RCC 7860 (cell line): Measurements from ENCODE around the gene RNASEH2C.
A peak's percentile ranks its signal among the peaks of the same experiment; 100 is the strongest.
"Not testable (repeated sequence)": the region's sequence is repeated elsewhere in the genome, so short reads cannot be mapped to it uniquely, and the experiment has no call there.

Experiments used
- DNase-seq: peaks from one replicate; pipeline ENCODE4 v3.0.0-alpha.2; 2015; ENCODE audit warnings: low spot score
- FAIRE-seq: peaks from 2 replicates; lab custom pipeline; 2012; peaks lifted over from hg19 to GRCh38; lab: Jason Lieb, UNC

Gene RNASEH2C

GRCh38 chr11:65718531-65718930 lies 2.1 kb downstream of the RNASEH2C start:
- FAIRE-seq (no peak), DNase-seq (no peak)

- FAIRE-seq, result no peak
Measured at GRCh38 chr11:65717906-65718305, 2.7 kb downstream of the RNASEH2C start.

GRCh38 chr11:65716774-65717405 lies 3.7 kb downstream of the RNASEH2C start:
- no peak for FAIRE-seq
- no peak for DNase-seq

More at GRCh38 chr11:65717906-65718305, 2.7 kb downstream of the RNASEH2C start:
- DNase-seq, result no peak

- DNase-seq (no peak), FAIRE-seq (no peak)
Measured at GRCh38 chr11:65716302-65716701, 4.3 kb downstream of the RNASEH2C start.

- FAIRE-seq, result no peak
Measured at GRCh38 chr11:65714433-65714832, 6.2 kb downstream of the RNASEH2C start.

GRCh38 chr11:65713212-65713969 lies 7.2 kb downstream of the RNASEH2C start:
- no peak for DNase-seq
- no peak for FAIRE-seq

More at GRCh38 chr11:65714433-65714832, 6.2 kb downstream of the RNASEH2C start:
- no peak for DNase-seq

- DNase-seq (no peak), FAIRE-seq (no peak)
Measured at GRCh38 chr11:65712633-65713076, 7.9 kb downstream of the RNASEH2C start.

GRCh38 chr11:65711785-65712632 lies 8.6 kb downstream of the RNASEH2C start, which contains the start of gene KAT5:
Gene KAT5 (plus strand): TSS chr11:65712252. CDS start chr11:65712268, 16 bp downstream.
- DNase-seq (peak; percentile 93), FAIRE-seq (peak; percentile 76)

GRCh38 chr11:65710421-65710820 lies 10.2 kb downstream of the RNASEH2C start:
- DNase-seq (no peak), FAIRE-seq (no peak)

- no peak for FAIRE-seq
- no peak for DNase-seq
Measured at GRCh38 chr11:65709661-65710060, 10.9 kb downstream of the RNASEH2C start.

- FAIRE-seq, result no peak
Measured at GRCh38 chr11:65708451-65708850, 12.1 kb downstream of the RNASEH2C start.

GRCh38 chr11:65707002-65707401 lies 13.6 kb downstream of the RNASEH2C start:
- not testable (repeated sequence) for FAIRE-seq, DNase-seq

More at GRCh38 chr11:65708451-65708850, 12.1 kb downstream of the RNASEH2C start:
- DNase-seq, result no peak

GRCh38 chr11:65706303-65706763 lies 14.3 kb downstream of the RNASEH2C start:
- not testable (repeated sequence) for DNase-seq
- peak; percentile 42 for FAIRE-seq

- DNase-seq (no peak), FAIRE-seq (no peak)
Measured at GRCh38 chr11:65703846-65704245, 16.8 kb downstream of the RNASEH2C start.

GRCh38 chr11:65701686-65702085 lies 18.9 kb downstream of the RNASEH2C start:
- no peak for FAIRE-seq
- DNase-seq, result no peak

GRCh38 chr11:65700399-65700798 lies 20.2 kb downstream of the RNASEH2C start:
- no peak for DNase-seq
- FAIRE-seq, result no peak

GRCh38 chr11:65699306-65699705 lies 21.3 kb downstream of the RNASEH2C start:
- FAIRE-seq (no peak), DNase-seq (no peak)

- FAIRE-seq (no peak), DNase-seq (no peak)
Measured at GRCh38 chr11:65698205-65698604, 22.4 kb downstream of the RNASEH2C start.

- no peak for FAIRE-seq
- DNase-seq, result no peak
Measured at GRCh38 chr11:65696802-65697552, 23.6 kb downstream of the RNASEH2C start.
